GM18505 (cell line): Measurements from ENCODE around the gene SOX14.

Experiments
- ATAC-seq: cut with Tn5 transposase; IDR thresholded peaks from one replicate; pipeline ENCODE4 v1.9.1; 2021; ENCODE audit not compliant: unreplicated experiment
- POLR2A ChIP-seq: IDR thresholded peaks from 4 replicates; pipeline ENCODE4 v1.6.1; 2011; ENCODE audit warnings: borderline replicate concordance; ENCODE audit not compliant: insufficient read depth, insufficient read length; ENCODE audit errors: extremely low read depth

The SOX14 gene

GRCh38 chr3:137764001-137764433 is at the start of gene SOX14:
Gene SOX14, plus strand, starts transcription at chr3:137764315. Its CDS starts 470 bp downstream, at chr3:137764785.
- no peak for ATAC-seq
- TF ChIP-seq POLR2A: no peak

GRCh38 chr3:137714551-137714950 is 49.6 kb upstream of the SOX14 start:
- ATAC-seq: no peak

GRCh38 chr3:137724240-137724639 is 39.9 kb upstream of the SOX14 start:
- no peak for TF ChIP-seq POLR2A

More at GRCh38 chr3:137714551-137714950, 49.6 kb upstream of the SOX14 start:
- no peak for TF ChIP-seq POLR2A

GRCh38 chr3:137737208-137737607 is 26.9 kb upstream of the SOX14 start:
- no peak for ATAC-seq
- no peak for TF ChIP-seq POLR2A

More at GRCh38 chr3:137724240-137724639, 39.9 kb upstream of the SOX14 start:
- no peak for ATAC-seq

GRCh38 chr3:137738710-137739109 is 25.4 kb upstream of the SOX14 start:
- no peak for ATAC-seq
- no peak for TF ChIP-seq POLR2A

- no peak for TF ChIP-seq POLR2A
- no peak for ATAC-seq
Measured at GRCh38 chr3:137743608-137744007, 20.5 kb upstream of the SOX14 start.

GRCh38 chr3:137746808-137747207 is 17.3 kb upstream of the SOX14 start:
- TF ChIP-seq POLR2A: no peak
- ATAC-seq: no peak

GRCh38 chr3:137759505-137759904 is 4.6 kb upstream of the SOX14 start:
- TF ChIP-seq POLR2A: no peak
- ATAC-seq: no peak

GRCh38 chr3:137760341-137761098 is 3.6 kb upstream of the SOX14 start:
- TF ChIP-seq POLR2A: no peak
- no peak for ATAC-seq

- no peak for TF ChIP-seq POLR2A
- ATAC-seq: no peak
Measured at GRCh38 chr3:137761099-137761562, 3.0 kb upstream of the SOX14 start.

- ATAC-seq: no peak
- TF ChIP-seq POLR2A: no peak
Measured at GRCh38 chr3:137761563-137762503, 2.3 kb upstream of the SOX14 start.

- no peak for TF ChIP-seq POLR2A
- no peak for ATAC-seq
Measured at GRCh38 chr3:137762674-137763593, 1.2 kb upstream of the SOX14 start.

GRCh38 chr3:137763594-137763938 is 549 bp upstream of the SOX14 start:
- no peak for ATAC-seq
- no peak for TF ChIP-seq POLR2A

GRCh38 chr3:137764563-137765309 is 621 bp downstream of the SOX14 start:
- TF ChIP-seq POLR2A: no peak
- no peak for ATAC-seq
